GM12872 (cell line): ENCODE measurements around the gene CFHR3.
"Not testable (repeated sequence)": the region's sequence is repeated elsewhere in the genome, so short reads cannot be mapped to it uniquely, and the experiment has no call there.

Experiments used
- TF ChIP-seq, protein P1 (sequence below): IDR thresholded peaks from 3 replicates; pipeline ENCODE4 v1.5.1; 2011; ENCODE audit warnings: low read depth, mild to moderate bottlenecking, low read length, moderate library complexity; ENCODE audit not compliant: insufficient read depth

CFHR3 gene

DNA sequence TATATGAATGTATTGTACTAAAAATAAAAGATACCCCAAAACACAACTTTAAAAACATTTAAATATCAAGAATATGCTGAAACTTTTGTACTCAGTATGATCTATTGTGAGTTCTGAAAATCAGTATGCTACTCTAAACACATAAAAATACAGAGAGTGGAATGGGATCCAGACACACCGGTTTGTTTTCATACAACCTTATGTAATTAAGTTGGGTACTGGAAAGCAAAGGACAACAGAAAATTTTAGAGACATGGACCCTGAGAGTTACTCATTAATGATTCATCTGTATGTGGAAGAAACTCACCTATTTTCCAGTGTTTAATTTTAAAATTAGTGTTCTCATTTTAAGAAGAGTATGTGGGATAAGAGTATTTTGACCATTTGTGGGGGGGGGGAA lies 927 bp upstream of the CFHR3 start:
- TF ChIP-seq, protein P1, sequence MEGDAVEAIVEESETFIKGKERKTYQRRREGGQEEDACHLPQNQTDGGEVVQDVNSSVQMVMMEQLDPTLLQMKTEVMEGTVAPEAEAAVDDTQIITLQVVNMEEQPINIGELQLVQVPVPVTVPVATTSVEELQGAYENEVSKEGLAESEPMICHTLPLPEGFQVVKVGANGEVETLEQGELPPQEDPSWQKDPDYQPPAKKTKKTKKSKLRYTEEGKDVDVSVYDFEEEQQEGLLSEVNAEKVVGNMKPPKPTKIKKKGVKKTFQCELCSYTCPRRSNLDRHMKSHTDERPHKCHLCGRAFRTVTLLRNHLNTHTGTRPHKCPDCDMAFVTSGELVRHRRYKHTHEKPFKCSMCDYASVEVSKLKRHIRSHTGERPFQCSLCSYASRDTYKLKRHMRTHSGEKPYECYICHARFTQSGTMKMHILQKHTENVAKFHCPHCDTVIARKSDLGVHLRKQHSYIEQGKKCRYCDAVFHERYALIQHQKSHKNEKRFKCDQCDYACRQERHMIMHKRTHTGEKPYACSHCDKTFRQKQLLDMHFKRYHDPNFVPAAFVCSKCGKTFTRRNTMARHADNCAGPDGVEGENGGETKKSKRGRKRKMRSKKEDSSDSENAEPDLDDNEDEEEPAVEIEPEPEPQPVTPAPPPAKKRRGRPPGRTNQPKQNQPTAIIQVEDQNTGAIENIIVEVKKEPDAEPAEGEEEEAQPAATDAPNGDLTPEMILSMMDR: no peak

DNA sequence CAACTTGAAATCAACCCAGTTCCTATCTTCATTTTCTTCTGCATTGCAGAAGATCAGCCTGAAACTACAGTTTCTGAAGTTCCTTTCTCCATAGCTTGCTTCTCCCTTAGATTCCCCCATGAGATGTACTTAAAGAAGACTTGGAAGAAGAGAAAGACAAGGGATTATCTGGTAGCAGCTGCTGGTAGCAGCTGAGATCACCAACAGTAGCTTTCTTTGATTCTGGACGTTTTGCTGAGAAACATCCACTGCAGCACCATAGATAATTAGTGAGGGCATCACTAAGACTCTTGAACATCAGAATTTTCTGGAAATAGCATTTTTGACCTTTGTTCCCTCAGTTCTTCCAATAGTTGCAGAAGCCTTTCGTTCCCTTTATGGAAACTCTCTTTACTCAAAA lies 465 bp upstream of the CFHR3 start:
- TF ChIP-seq, protein P1: no peak

DNA sequence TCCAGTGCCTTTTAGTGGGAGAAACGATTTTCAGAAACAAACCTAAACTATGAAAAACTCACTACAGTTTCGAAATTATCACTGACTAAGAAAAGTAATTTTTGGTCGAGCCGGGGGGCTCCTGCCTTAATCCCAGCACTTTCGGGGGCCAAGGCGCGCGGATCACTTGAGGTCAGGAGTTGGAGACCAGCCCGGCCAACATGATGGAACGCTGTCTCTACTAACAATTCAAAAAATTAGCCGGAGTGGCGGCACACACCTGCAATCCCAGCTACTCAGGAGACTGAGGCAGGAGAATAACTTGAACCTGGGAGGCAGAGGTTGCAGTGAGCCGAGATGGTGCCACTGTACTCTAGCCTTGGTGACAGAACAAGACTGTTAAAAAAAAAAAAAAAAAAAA lies 3.0 kb downstream of the CFHR3 start:
- TF ChIP-seq, protein P1: no peak

DNA sequence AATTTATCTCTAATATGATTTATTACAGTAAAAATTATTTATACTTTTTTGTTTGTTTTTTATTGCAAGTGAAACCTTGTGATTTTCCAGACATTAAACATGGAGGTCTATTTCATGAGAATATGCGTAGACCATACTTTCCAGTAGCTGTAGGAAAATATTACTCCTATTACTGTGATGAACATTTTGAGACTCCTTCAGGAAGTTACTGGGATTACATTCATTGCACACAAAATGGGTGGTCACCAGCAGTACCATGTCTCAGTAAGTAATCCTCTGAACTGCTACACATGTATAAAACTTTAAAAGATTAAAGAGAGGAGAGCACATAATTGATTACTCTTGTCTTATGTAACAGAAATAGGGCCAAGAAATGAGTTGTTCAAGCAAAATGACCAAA lies 4.5 kb downstream of the CFHR3 start:
- TF ChIP-seq, protein P1: 0 out of 3 replicates have a peak, but pooled peaks have one; percentile 3

DNA sequence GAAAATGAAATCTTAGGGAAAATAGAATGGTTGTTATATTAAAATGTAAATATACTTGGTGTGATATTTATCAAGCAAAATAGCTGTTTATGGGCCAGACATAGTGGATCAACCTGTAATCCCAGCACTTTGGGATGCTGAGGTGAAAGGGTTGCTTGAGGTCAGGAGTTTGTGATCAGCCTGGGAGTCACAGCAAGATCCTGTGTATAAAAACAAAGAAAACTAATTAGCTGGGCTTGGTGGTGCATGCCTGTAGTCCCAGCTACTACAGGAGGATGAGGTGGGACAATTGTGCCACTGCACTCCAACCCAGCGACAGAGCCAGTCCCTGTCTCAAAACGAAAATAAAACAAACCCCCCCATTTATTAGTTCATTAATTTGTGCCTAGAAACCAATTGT lies 23.3 kb downstream of the CFHR3 start:
- TF ChIP-seq, protein P1: no peak

DNA sequence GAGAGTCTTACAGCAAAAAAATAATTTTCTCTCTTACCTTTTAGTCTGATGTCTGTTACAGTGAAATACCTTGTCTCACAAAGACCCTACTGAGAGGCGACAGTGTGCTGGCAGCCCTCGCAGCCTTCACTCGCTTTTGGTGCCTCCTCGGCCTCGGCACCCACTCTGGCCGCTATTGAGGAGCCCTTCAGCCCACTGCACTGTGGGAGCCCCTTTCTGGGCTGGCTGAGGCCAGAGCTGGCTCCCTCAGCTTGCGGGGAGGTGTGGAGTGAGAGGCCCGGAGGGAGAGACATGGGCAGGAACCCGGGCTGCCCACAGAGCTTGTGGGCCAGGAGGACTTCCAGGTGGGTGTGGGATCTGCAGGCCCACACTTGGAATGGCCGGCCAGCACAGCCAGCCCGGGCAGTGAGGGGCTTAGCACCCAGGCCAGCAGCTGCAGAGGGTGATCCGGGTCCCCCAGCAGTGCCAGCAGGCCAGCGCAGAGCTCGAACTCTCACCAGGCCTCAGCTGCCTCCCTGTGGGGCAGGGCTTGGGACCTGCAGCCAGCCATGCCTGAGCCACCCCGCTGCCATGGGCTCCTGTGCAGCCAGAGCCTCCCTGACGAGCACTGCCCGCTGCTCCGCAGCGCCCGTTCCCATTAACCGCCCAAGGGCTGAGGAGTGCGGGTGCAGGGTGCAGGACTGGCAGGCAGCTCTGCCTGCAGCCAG lies 34.0 kb downstream of the CFHR3 start:
- TF ChIP-seq, protein P1: no peak

DNA sequence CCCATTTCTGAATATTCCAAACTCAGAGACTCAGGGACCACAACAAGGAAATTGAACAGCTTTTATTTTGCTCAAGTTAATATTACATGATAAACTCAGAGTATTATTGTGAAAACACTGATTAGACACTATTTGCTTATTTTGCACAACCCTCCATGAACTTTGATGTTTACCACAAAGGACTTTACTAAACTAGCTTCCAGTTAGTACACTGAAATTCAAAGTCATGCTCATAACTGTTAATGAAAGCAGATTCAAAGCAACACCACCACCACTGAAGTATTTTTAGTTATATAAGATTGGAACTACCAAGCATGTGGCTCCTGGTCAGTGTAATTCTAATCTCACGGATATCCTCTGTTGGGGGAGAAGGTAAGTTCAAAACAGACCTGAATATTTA lies 44.9 kb downstream of the CFHR3 start, which contains the start of gene CFHR1:
TSS of gene CFHR1 (plus strand) at position 201 of the 400 bp plus-strand sequence. CDS start at position 315, 114 bp downstream.
- TF ChIP-seq, protein P1: not testable (repeated sequence)
